ENCODE data around the gene TMEM151B. TPM values are rescaled to one million over a fixed set of nuclear protein-coding genes. Genes with fewer than 3 reads are reported as not detected.

The TMEM151B gene
- total RNA-seq, 1 donor from 2014 or later: 0.09 TPM

DNA sequence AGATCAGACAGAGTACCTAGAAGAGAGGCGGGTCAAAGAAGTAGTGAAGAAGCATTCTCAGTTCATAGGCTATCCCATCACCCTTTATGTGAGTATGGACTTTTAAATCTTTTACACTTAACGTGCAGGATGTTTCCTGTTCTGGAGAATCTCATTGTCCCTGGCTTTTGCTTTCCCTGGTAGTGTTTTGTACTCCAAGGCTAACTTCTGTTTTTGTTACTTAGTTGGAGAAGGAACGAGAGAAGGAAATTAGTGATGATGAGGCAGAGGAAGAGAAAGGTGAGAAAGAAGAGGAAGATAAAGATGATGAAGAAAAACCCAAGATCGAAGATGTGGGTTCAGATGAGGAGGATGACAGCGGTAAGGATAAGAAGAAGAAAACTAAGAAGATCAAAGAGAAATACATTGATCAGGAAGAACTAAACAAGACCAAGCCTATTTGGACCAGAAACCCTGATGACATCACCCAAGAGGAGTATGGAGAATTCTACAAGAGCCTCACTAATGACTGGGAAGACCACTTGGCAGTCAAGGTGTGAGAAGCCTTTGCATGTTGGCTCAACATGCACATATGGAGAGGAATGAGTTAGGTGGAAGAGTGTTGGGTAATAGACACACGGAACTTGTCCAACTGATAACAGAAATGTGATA lies 20.1 kb upstream of the TMEM151B start:
- H3K4me2 ChIP-seq (ENCODE audit: low read length): peak overlapping the region; percentile 93
- H3K4me1 ChIP-seq (ENCODE audit: insufficient read depth, low read length): peaks cover 17% of the 10 kb centered on the region
- H3K27me3 ChIP-seq (ENCODE audit: insufficient read depth, low read length): no peaks in the 10 kb centered on the region
- TF ChIP-seq EZH2 (IDR thresholded peaks at IDR 0.05; ENCODE audit: insufficient read depth, low read length): no peak
- TF ChIP-seq, protein P1, sequence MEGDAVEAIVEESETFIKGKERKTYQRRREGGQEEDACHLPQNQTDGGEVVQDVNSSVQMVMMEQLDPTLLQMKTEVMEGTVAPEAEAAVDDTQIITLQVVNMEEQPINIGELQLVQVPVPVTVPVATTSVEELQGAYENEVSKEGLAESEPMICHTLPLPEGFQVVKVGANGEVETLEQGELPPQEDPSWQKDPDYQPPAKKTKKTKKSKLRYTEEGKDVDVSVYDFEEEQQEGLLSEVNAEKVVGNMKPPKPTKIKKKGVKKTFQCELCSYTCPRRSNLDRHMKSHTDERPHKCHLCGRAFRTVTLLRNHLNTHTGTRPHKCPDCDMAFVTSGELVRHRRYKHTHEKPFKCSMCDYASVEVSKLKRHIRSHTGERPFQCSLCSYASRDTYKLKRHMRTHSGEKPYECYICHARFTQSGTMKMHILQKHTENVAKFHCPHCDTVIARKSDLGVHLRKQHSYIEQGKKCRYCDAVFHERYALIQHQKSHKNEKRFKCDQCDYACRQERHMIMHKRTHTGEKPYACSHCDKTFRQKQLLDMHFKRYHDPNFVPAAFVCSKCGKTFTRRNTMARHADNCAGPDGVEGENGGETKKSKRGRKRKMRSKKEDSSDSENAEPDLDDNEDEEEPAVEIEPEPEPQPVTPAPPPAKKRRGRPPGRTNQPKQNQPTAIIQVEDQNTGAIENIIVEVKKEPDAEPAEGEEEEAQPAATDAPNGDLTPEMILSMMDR (IDR thresholded peaks at IDR 0.05; ENCODE audit: insufficient read depth, low read depth, low read length): no peak
- no peaks in the 10 kb centered on the region for H3K27me3 Mint-ChIP-seq (ENCODE audit: low read depth, unreplicated experiment)
- H3K9me3 ChIP-seq (ENCODE audit: insufficient read depth, low read depth, low read length): no peaks in the 10 kb centered on the region
- H3K27ac Mint-ChIP-seq (ENCODE audit: unreplicated experiment): peak overlapping the region; percentile 3
- H3K4me1 Mint-ChIP-seq (ENCODE audit: low read depth, unreplicated experiment): peaks cover 52% of the 10 kb centered on the region
- no peak for FAIRE-seq
- H3K27ac ChIP-seq (ENCODE audit: low read depth, low read length): no peak overlapping the region
- peak overlapping the region; percentile 100 for H3K9ac ChIP-seq (ENCODE audit: low read length)
- H3K79me2 ChIP-seq (ENCODE audit: insufficient read depth, low read length): peaks cover 83% of the 10 kb centered on the region
- H3K9me3 Mint-ChIP-seq (ENCODE audit: unreplicated experiment): peaks cover 3% of the 10 kb centered on the region
- peaks cover 60% of the 10 kb centered on the region for H3K36me3 ChIP-seq (ENCODE audit: insufficient read depth, low read length)
- DNase-seq (ENCODE audit: low read depth): no peak
- no peak overlapping the region for H3K4me3 ChIP-seq (ENCODE audit: insufficient read depth, low read depth, low read length)
- no peak overlapping the region for H2AFZ ChIP-seq (ENCODE audit: low read depth, low read length)
- peaks cover 83% of the 10 kb centered on the region for H4K20me1 ChIP-seq (ENCODE audit: insufficient read depth, low read length)
- H3K36me3 Mint-ChIP-seq (ENCODE audit: low read depth, unreplicated experiment): peaks cover 40% of the 10 kb centered on the region
- H3K4me3 Mint-ChIP-seq (ENCODE audit: unreplicated experiment): peak overlapping the region; percentile 98

DNA sequence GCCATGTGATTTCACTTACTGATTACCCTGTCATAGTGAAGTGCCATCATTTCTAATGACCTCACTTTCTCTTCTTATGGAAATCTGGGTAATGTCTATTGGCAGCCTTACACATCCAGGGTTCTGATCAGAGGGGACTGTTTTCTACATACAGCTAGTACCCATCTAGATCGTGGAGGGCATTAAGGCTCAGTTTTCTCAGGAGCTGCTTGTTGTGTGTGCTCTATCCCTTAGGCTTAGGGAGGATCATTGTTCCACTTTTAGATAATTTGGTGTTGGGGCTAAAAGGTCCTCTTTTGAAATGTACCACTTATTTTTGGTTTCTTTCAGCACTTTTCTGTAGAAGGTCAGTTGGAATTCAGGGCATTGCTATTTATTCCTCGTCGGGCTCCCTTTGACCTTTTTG lies 19.5 kb upstream of the TMEM151B start:
- Histone ChIP-seq H3K9me3 (ENCODE audit: insufficient read depth, low read depth, low read length) (no peaks in the 10 kb centered on the region), H3K9ac (ENCODE audit: low read length) (peak overlapping the region; percentile 100), H2AFZ (ENCODE audit: low read depth, low read length) (no peak overlapping the region), H3K4me1 (ENCODE audit: insufficient read depth, low read length) (peaks cover 17% of the 10 kb centered on the region), H3K27me3 (ENCODE audit: insufficient read depth, low read length) (no peaks in the 10 kb centered on the region), H3K27ac (ENCODE audit: low read depth, low read length) (no peak overlapping the region), H4K20me1 (ENCODE audit: insufficient read depth, low read length) (peaks cover 88% of the 10 kb centered on the region), H3K4me3 (ENCODE audit: insufficient read depth, low read depth, low read length) (no peak overlapping the region), H3K36me3 (ENCODE audit: insufficient read depth, low read length) (peaks cover 60% of the 10 kb centered on the region), H3K4me2 (ENCODE audit: low read length) (peak overlapping the region; percentile 93), H3K79me2 (ENCODE audit: insufficient read depth, low read length) (peaks cover 89% of the 10 kb centered on the region)
- Mint-ChIP-seq H3K36me3 (ENCODE audit: low read depth, unreplicated experiment) (peaks cover 40% of the 10 kb centered on the region), H3K27ac (ENCODE audit: unreplicated experiment) (no peak overlapping the region), H3K9me3 (ENCODE audit: unreplicated experiment) (peaks cover 3% of the 10 kb centered on the region), H3K4me1 (ENCODE audit: low read depth, unreplicated experiment) (peaks cover 54% of the 10 kb centered on the region), H3K27me3 (ENCODE audit: low read depth, unreplicated experiment) (no peaks in the 10 kb centered on the region), H3K4me3 (ENCODE audit: unreplicated experiment) (peak overlapping the region; percentile 10)
- no peak for FAIRE-seq
- DNase-seq (ENCODE audit: low read depth): no peak
- TF ChIP-seq EZH2 (IDR thresholded peaks at IDR 0.05; ENCODE audit: insufficient read depth, low read length): no peak
- TF ChIP-seq, protein P1 (IDR thresholded peaks at IDR 0.05; ENCODE audit: insufficient read depth, low read depth, low read length): no peak

All from astrocyte (in vitro differentiated cells and primary cell).